C4-2B (cell line): Measurements from ENCODE around the gene TXNDC16.
A peak's percentile ranks its signal among the peaks of the same experiment; 100 is the strongest.

Experiments
- H3K27ac ChIP-seq: fragments of 450-650 bp; 2 replicates; pipeline ENCODE4 v1.5.1; 2017
- ZFX ChIP-seq: fragments of 450-650 bp; IDR thresholded peaks from 2 replicates; pipeline ENCODE4 v1.6.1; 2017
- TF ChIP-seq, protein P1 (sequence below): fragments of 450-650 bp; conservative IDR thresholded peaks from 2 replicates; pipeline ENCODE4 v1.5.1; 2017; ENCODE audit warnings: mild to moderate bottlenecking

Gene TXNDC16

GRCh38 chr14:52551696-52552062 lies 626 bp downstream of the TXNDC16 start:
- no peak for TF ChIP-seq ZFX
- TF ChIP-seq, protein P1, sequence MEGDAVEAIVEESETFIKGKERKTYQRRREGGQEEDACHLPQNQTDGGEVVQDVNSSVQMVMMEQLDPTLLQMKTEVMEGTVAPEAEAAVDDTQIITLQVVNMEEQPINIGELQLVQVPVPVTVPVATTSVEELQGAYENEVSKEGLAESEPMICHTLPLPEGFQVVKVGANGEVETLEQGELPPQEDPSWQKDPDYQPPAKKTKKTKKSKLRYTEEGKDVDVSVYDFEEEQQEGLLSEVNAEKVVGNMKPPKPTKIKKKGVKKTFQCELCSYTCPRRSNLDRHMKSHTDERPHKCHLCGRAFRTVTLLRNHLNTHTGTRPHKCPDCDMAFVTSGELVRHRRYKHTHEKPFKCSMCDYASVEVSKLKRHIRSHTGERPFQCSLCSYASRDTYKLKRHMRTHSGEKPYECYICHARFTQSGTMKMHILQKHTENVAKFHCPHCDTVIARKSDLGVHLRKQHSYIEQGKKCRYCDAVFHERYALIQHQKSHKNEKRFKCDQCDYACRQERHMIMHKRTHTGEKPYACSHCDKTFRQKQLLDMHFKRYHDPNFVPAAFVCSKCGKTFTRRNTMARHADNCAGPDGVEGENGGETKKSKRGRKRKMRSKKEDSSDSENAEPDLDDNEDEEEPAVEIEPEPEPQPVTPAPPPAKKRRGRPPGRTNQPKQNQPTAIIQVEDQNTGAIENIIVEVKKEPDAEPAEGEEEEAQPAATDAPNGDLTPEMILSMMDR: peak; percentile 74
- H3K27ac ChIP-seq: peak overlapping the region; percentile 74

GRCh38 chr14:52551205-52551604 lies 1.1 kb downstream of the TXNDC16 start:
- H3K27ac ChIP-seq: peak overlapping the region; percentile 74
- TF ChIP-seq, protein P1: no peak
- TF ChIP-seq ZFX: no peak

DNA sequence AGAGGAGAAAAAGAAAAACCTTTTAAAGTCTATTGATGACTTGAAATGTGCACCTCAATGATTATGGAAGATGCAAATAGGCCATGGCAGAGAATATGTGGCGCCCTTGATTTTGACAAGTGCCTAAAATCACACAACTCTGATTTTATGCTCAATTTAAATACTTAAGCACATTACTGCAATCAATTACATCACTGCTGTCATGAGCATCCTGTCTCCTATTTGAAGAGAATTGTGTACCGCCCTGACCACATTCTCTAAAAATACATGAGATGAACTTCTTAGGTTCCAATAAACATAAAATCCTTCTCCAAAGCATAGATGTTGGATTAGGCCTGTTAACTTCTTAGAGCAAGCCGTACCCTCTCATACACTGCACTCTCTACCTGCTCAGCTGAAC lies 1.6 kb downstream of the TXNDC16 start:
- H3K27ac ChIP-seq: peak overlapping the region; percentile 74; the same call in 1 of the 2 replicates
- TF ChIP-seq ZFX: no peak
- TF ChIP-seq, protein P1: no peak

DNA sequence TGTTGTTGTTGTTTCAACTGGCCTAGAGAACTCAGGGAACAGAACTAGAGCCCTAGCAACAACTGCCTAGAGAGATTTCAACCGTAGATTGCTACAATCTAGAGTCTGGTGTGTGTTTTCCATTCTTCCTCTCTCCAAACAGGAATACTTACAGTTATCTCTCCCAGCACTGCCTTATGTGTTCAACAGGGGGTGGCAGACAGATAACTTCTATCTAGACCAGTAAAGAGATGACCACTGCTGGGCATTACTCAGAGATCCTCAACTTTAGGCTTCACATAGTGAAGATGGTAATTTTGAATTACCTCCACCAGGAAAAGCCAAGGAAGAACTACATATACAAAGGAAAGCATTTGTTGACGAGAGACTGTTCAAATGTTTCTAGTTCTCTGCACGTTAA lies 4.8 kb downstream of the TXNDC16 start:
- TF ChIP-seq ZFX: no peak
- TF ChIP-seq, protein P1: peak; percentile 10; the same call in 1 of the 2 replicates
- H3K27ac ChIP-seq: peak overlapping the region; percentile 97; the same call in 1 of the 2 replicates

- no peak for TF ChIP-seq ZFX
- TF ChIP-seq, protein P1: no peak
- peak overlapping the region; percentile 97; the same call in 1 of the 2 replicates for H3K27ac ChIP-seq
Observed at GRCh38 chr14:52547027-52547426, 5.3 kb downstream of the TXNDC16 start.

DNA sequence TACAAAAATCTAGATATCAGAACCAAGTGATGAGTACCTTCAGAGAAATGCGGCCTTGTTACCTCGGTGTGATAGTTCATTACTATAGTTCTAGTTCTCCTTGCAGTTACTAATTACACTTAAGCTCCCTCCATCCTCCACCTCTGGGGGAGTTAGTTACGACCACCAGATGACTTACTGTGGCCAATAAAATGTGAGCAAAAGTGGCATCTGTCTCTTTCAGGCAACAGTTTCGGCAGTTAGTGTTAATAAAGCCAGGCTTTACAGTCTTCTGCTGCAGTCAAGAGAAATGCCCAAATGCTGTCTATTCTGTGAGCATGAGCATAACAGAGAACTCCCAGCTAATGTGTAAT lies 6.0 kb downstream of the TXNDC16 start:
- H3K27ac ChIP-seq: peak overlapping the region; percentile 97
- TF ChIP-seq ZFX: no peak
- TF ChIP-seq, protein P1: no peak

DNA sequence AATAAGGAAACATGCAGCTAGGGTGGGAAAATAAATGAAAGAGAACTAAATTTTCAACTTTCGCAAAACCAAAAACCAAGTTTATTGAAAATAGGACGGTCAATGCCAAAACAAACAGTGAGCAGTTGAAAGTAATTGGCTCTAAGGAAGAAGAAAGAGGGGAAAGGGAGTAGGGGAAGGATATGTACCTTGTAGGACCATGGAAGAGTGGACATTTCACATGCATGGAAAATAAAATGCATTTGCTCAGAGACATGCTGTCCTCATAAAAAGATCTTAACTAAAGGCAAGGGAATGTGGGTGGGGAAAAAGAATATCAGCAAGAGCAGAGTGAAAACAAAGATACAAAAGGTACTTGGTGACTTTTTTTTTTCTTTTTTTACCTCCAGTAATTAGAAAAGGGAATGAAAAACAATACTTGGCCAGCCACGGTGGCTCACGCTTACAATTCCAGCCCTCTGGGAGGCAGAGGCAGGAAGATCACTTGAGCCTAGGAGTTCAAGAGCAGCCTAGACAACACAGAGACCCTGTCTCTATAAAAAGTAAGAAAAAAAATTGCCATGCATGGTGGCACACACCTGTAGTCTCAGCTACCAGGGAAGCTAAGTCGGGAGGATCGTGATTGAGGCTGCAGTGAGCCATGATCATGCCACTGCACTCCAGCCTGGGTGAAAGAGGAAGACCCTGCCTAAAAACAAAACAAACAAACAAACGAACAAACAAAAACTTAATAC lies 6.6 kb downstream of the TXNDC16 start:
- TF ChIP-seq, protein P1: no peak
- no peak for TF ChIP-seq ZFX
- peak overlapping the region; percentile 97 for H3K27ac ChIP-seq
